Measurements from ENCODE around the gene RIOK1. TPM values are rescaled to one million over a fixed set of nuclear protein-coding genes. Genes with fewer than 3 reads are reported as not detected.

Gene RIOK1
- total RNA-seq, 1 donor from 2014 or later = 4.9 TPM

- TF ChIP-seq CTCF (IDR thresholded peaks at IDR 0.05) = no peak
- Histone ChIP-seq H3K27ac (no peak overlapping the region), H3K4me3 (no peak overlapping the region), H3K4me1 (no peaks in the 10 kb centered on the region), H3K9me3 (no peaks in the 10 kb centered on the region), H3K27me3 (no peaks in the 10 kb centered on the region), H3K36me3 (no peaks in the 10 kb centered on the region)
- intact Hi-C loops (cut with DNase I) = no loop called here
- no peak for DNase-seq (ENCODE audit: low spot score in 2 of 2)
Measured at GRCh38 chr6:7438011-7438410, 48.4 kb downstream of the RIOK1 start.

GRCh38 chr6:7439228-7439627 lies 49.6 kb downstream of the RIOK1 start:
- Histone ChIP-seq H3K36me3 (no peaks in the 10 kb centered on the region), H3K27me3 (no peaks in the 10 kb centered on the region), H3K4me3 (no peak overlapping the region), H3K9me3 (no peaks in the 10 kb centered on the region), H3K27ac (no peak overlapping the region), H3K4me1 (no peaks in the 10 kb centered on the region)
- intact Hi-C loops (cut with DNase I) = no loop called here
- DNase-seq (ENCODE audit: low spot score in 2 of 2) = no peak
- no peak for TF ChIP-seq CTCF (IDR thresholded peaks at IDR 0.05)

- Histone ChIP-seq H3K4me1 (no peaks in the 10 kb centered on the region), H3K27ac (no peak overlapping the region), H3K27me3 (no peaks in the 10 kb centered on the region), H3K9me3 (no peaks in the 10 kb centered on the region), H3K36me3 (no peaks in the 10 kb centered on the region), H3K4me3 (no peak overlapping the region)
- no peak for TF ChIP-seq CTCF (IDR thresholded peaks at IDR 0.05)
- intact Hi-C loops (cut with DNase I) = no loop called here
- no peak for DNase-seq (ENCODE audit: low spot score in 2 of 2)
Measured at GRCh38 chr6:7440476-7440875, 50.9 kb downstream of the RIOK1 start.

GRCh38 chr6:7441048-7441775 lies 51.6 kb downstream of the RIOK1 start:
- H3K36me3 ChIP-seq = no peaks in the 10 kb centered on the region
- intact Hi-C loops (cut with DNase I) = no loop called here

GRCh38 chr6:7442467-7442866 lies 52.9 kb downstream of the RIOK1 start:
- H3K36me3 ChIP-seq = no peaks in the 10 kb centered on the region
- DNase-seq (ENCODE audit: low spot score in 2 of 2) = no peak
- intact Hi-C loops (cut with DNase I) = no loop called here
- no peaks in the 10 kb centered on the region for H3K9me3 ChIP-seq
- no peak overlapping the region for H3K4me3 ChIP-seq
- H3K4me1 ChIP-seq = no peaks in the 10 kb centered on the region
- no peaks in the 10 kb centered on the region for H3K27me3 ChIP-seq
- TF ChIP-seq CTCF (IDR thresholded peaks at IDR 0.05) = no peak
- no peak overlapping the region for H3K27ac ChIP-seq

More at GRCh38 chr6:7441048-7441775, 51.6 kb downstream of the RIOK1 start:
- no peak for DNase-seq (ENCODE audit: low spot score in 2 of 2)
- no peaks in the 10 kb centered on the region for H3K9me3 ChIP-seq
- H3K4me3 ChIP-seq = no peak overlapping the region
- H3K27me3 ChIP-seq = no peaks in the 10 kb centered on the region
- no peaks in the 10 kb centered on the region for H3K4me1 ChIP-seq
- H3K27ac ChIP-seq = no peak overlapping the region
- no peak for TF ChIP-seq CTCF (IDR thresholded peaks at IDR 0.05)

- Histone ChIP-seq H3K36me3 (no peaks in the 10 kb centered on the region), H3K27ac (no peak overlapping the region), H3K4me3 (no peak overlapping the region), H3K9me3 (no peaks in the 10 kb centered on the region), H3K4me1 (no peaks in the 10 kb centered on the region), H3K27me3 (no peaks in the 10 kb centered on the region)
- no peak for TF ChIP-seq CTCF (IDR thresholded peaks at IDR 0.05)
- intact Hi-C loops (cut with DNase I) = no loop called here
- no peak for DNase-seq (ENCODE audit: low spot score in 2 of 2)
Measured at GRCh38 chr6:7445101-7445500, 55.5 kb downstream of the RIOK1 start.
